IMR-90 (cell line): ENCODE measurements around the gene MCTP1. TPM values are rescaled to one million over a fixed set of nuclear protein-coding genes. Genes with fewer than 3 reads are reported as not detected.

Experiments used
- ATAC-seq: fragments of 200-7000 bp; cut with Tn5 transposase; 2 replicates; pipeline ENCODE4 v1.9.1; 2020; ENCODE audit warnings: low read depth, mild to moderate bottlenecking, moderate library complexity
- BruUV-seq: library from RNA; stranded (reverse); fragments of 400-500 nt; replicated peaks from 2 replicates; lab custom pipeline; 2021; lab: Mats Ljungman, UMichigan
- CTCF ChIA-PET: fragments of 300-600 bp; formaldehyde crosslinking; extraction: SDS; loops from one replicate; lab custom pipeline; 2021; ENCODE audit warnings: antibody characterized with exemption; lab: Yijun Ruan, JAX
- POLR2A ChIA-PET: fragments of 300-600 bp; sonication (Branson Sonifier 250); formaldehyde crosslinking; loops from one replicate; lab custom pipeline; 2022; ENCODE audit warnings: antibody characterized with exemption; ENCODE audit not compliant: unreplicated experiment; lab: Charles Lee
- DNase-seq: peaks from one replicate; pipeline ENCODE4 v3.0.0; 2013
- H2AFZ ChIP-seq: replicated peaks from 2 replicates; pipeline ENCODE3; 2013; ENCODE audit warnings: low read length, mild to moderate bottlenecking; ENCODE audit not compliant: poor library complexity
- H2AK5ac ChIP-seq: 2 replicates; pipeline ENCODE4 v1.6.1; 2013; ENCODE audit warnings: low read depth, low read length, inconsistent platforms
- H2AK9ac ChIP-seq: replicated peaks from 2 replicates; pipeline ENCODE3; 2013; ENCODE audit warnings: mild to moderate bottlenecking, low read depth, low read length, moderate library complexity; ENCODE audit not compliant: poor library complexity
- H2BK120ac ChIP-seq: 2 replicates; pipeline ENCODE4 v1.6.1; 2013; ENCODE audit warnings: low read depth, low read length, inconsistent platforms
- H2BK15ac ChIP-seq: 3 replicates; pipeline ENCODE4 v1.6.1; 2013; ENCODE audit warnings: low read depth, low read length, inconsistent platforms
- H2BK20ac ChIP-seq: 2 replicates; pipeline ENCODE4 v1.6.1; 2013; ENCODE audit warnings: low read depth, mild to moderate bottlenecking, inconsistent platforms, low read length, moderate library complexity
- H2BK5ac ChIP-seq: 2 replicates; pipeline ENCODE4 v1.6.1; 2013; ENCODE audit warnings: mild to moderate bottlenecking, low read depth, low read length, inconsistent platforms; ENCODE audit not compliant: poor library complexity, severe bottlenecking
- H3K14ac ChIP-seq: replicated peaks from 2 replicates; pipeline ENCODE4 v1.6.1; 2013; ENCODE audit warnings: low read depth, low read length, inconsistent platforms
- H3K18ac ChIP-seq: 2 replicates; pipeline ENCODE4 v1.6.1; 2013; ENCODE audit warnings: low read depth, low read length, control low read depth
- H3K23ac ChIP-seq: 2 replicates; pipeline ENCODE4 v1.6.1; 2013; ENCODE audit warnings: low read depth, low read length, inconsistent platforms
- H3K27ac ChIP-seq: 2 replicates; pipeline ENCODE4 v1.5.1; 2013; ENCODE audit warnings: mild to moderate bottlenecking, control low read depth, low read length; ENCODE audit not compliant: insufficient read depth
- H3K27me3 ChIP-seq: 2 replicates; pipeline ENCODE4 v1.6.1; 2013; ENCODE audit warnings: low read length; ENCODE audit not compliant: control insufficient read depth, insufficient read depth
- H3K36me3 ChIP-seq: 2 replicates; pipeline ENCODE4 v1.6.1; 2013; ENCODE audit warnings: low read length, mixed read lengths; ENCODE audit not compliant: control insufficient read depth, insufficient read depth
- H3K4ac ChIP-seq: 2 replicates; pipeline ENCODE4 v1.6.1; 2013; ENCODE audit warnings: low read depth, low read length, inconsistent platforms
- H3K4me1 ChIP-seq: 2 replicates; pipeline ENCODE4 v1.6.1; 2013; ENCODE audit warnings: low read length, mixed read lengths; ENCODE audit not compliant: control insufficient read depth, insufficient read depth
- H3K4me2 ChIP-seq: 2 replicates; pipeline ENCODE4 v1.6.1; 2013; ENCODE audit warnings: low read depth, mild to moderate bottlenecking, control low read depth, low read length, moderate library complexity
- H3K4me3 ChIP-seq: 2 replicates; pipeline ENCODE4 v1.5.1; 2013; ENCODE audit warnings: low read depth, mild to moderate bottlenecking, control low read depth, low read length, moderate library complexity; ENCODE audit not compliant: insufficient read depth
- H3K56ac ChIP-seq: 2 replicates; pipeline ENCODE4 v1.6.1; 2013; ENCODE audit warnings: low read length, inconsistent platforms; ENCODE audit not compliant: insufficient read depth; ENCODE audit errors: extremely low read depth
- H3K79me1 ChIP-seq, 2 experiments: 2 replicates each; pipeline ENCODE4 v1.6.1; 2013; ENCODE audit warnings: low read length in 2 of 2, inconsistent platforms in 1 of 2, low read depth in 1 of 2
- H3K9ac ChIP-seq: 2 replicates; pipeline ENCODE4 v1.6.1; 2013; ENCODE audit warnings: low read depth, low read length, control low read depth
- H3K9me1 ChIP-seq: 2 replicates; pipeline ENCODE4 v1.6.1; 2013; ENCODE audit warnings: low read length, inconsistent platforms; ENCODE audit not compliant: insufficient read depth
- H3K9me3 ChIP-seq: 2 replicates; pipeline ENCODE4 v1.6.1; 2013; ENCODE audit warnings: low read length; ENCODE audit not compliant: control insufficient read depth, insufficient read depth
- H4K20me1 ChIP-seq: 2 replicates; pipeline ENCODE4 v1.6.1; 2013; ENCODE audit warnings: low read length, inconsistent platforms; ENCODE audit not compliant: insufficient read depth
- H4K5ac ChIP-seq: 2 replicates; pipeline ENCODE4 v1.6.1; 2013; ENCODE audit warnings: mild to moderate bottlenecking, low read depth, low read length, control low read depth
- H4K8ac ChIP-seq, 2 experiments: 2 replicates each; pipeline ENCODE4 v1.6.1; 2013; ENCODE audit warnings: low read depth in 2 of 2, low read length in 2 of 2, control low read depth in 1 of 2, inconsistent platforms in 1 of 2
- H4K91ac ChIP-seq: 2 replicates; pipeline ENCODE4 v1.6.1; 2013; ENCODE audit warnings: low read depth, low read length, inconsistent platforms; ENCODE audit not compliant: insufficient read depth
- BHLHE40 ChIP-seq: fragments of 150-350 bp; IDR thresholded peaks from 2 replicates; pipeline ENCODE4 v1.6.1; 2016; ENCODE audit warnings: mild to moderate bottlenecking, low read depth, low read length
- CEBPB ChIP-seq: IDR thresholded peaks from 2 replicates; pipeline ENCODE4 v1.6.1; 2012; ENCODE audit warnings: low read depth, low read length, improper control_type of control experiment
- CHD1 ChIP-seq: IDR thresholded peaks from 2 replicates; pipeline ENCODE4 v1.6.1; 2012; ENCODE audit warnings: low read depth, low read length, improper control_type of control experiment
- MAFK ChIP-seq: IDR thresholded peaks from 2 replicates; pipeline ENCODE4 v1.6.1; 2012; ENCODE audit warnings: low read depth, low read length, improper control_type of control experiment
- MAZ ChIP-seq: IDR thresholded peaks from 2 replicates; pipeline ENCODE4 v1.6.1; 2012; ENCODE audit warnings: low read depth, mild to moderate bottlenecking, low read length, improper control_type of control experiment, moderate library complexity, borderline replicate concordance
- MXI1 ChIP-seq: IDR thresholded peaks from 2 replicates; pipeline ENCODE4 v1.6.1; 2012; ENCODE audit warnings: low read depth, mild to moderate bottlenecking, low read length, moderate library complexity, borderline replicate concordance
- POLR2A ChIP-seq: IDR thresholded peaks from 2 replicates; pipeline ENCODE4 v1.6.1; 2012; ENCODE audit warnings: mild to moderate bottlenecking, low read depth, low read length
- RAD21 ChIP-seq: IDR thresholded peaks from 2 replicates; pipeline ENCODE4 v1.6.1; 2012; ENCODE audit warnings: low read length, improper control_type of control experiment
- RCOR1 ChIP-seq: IDR thresholded peaks from 2 replicates; pipeline ENCODE4 v1.6.1; 2012; ENCODE audit warnings: mild to moderate bottlenecking, low read length, improper control_type of control experiment; ENCODE audit not compliant: insufficient replicate concordance
- RFX5 ChIP-seq: IDR thresholded peaks from 2 replicates; pipeline ENCODE4 v1.8.0; 2012; ENCODE audit warnings: low read depth, mild to moderate bottlenecking, low read length, moderate library complexity
- SMC3 ChIP-seq: fragments of 150-350 bp; IDR thresholded peaks from 2 replicates; pipeline ENCODE4 v1.6.1; 2016; ENCODE audit warnings: low read depth, mild to moderate bottlenecking, antibody characterized with exemption, low read length, moderate library complexity
- WGBS, 2 experiments: methylation state at CpG; one replicate each; pipeline versions ENCODE4 v1.1.5 to v1.1.7; 2013; ENCODE audit warnings: missing lambda C conversion rate in 2 of 2; ENCODE audit not compliant: insufficient read length in 1 of 2; ENCODE audit errors: extremely low coverage in 2 of 2; 5-methylcytosine and 5-hydroxymethylcytosine counted together
- dilution Hi-C: fragments of 300-500 bp; cut with HindIII; formaldehyde crosslinking; loops from one replicate; pipeline ENCODE4 v1.14.3; 2018; ENCODE audit warnings: low sequenced_read_pairs; ENCODE audit not compliant: unreplicated experiment
- in situ Hi-C: fragments of 300-500 bp; cut with MboI; formaldehyde crosslinking; loops from 3 replicates; pipeline ENCODE4 v1.14.3; 2019; ENCODE audit warnings: low sequenced_read_pairs, inconsistent platforms, mixed read lengths
- intact Hi-C: fragments of 100-400 bp; cut with micrococcal nuclease; formaldehyde crosslinking; loops from 2 replicates; pipeline ENCODE4 v1.10.0; 2022
- polyA plus RNA-seq, 3 experiments: library from polyadenylated mRNA; depleted of rRNA; stranded (reverse); fragments of >200 nt; gene quantifications; 2 replicates each; pipeline ENCODE4 v1.2.3, GENCODE V29; 2012; ENCODE audit warnings: low replicate concordance in 1 of 3
- total RNA-seq: library from RNA; depleted of rRNA; stranded (reverse); fragments of >200 nt; gene quantifications from 2 replicates; pipeline ENCODE4 v1.2.3, GENCODE V29; 2012
- TF ChIP-seq, protein P1 (sequence below): fragments of 150-350 bp; IDR thresholded peaks from 2 replicates; pipeline ENCODE4 v1.6.1; 2016; ENCODE audit warnings: low read depth, mild to moderate bottlenecking, low read length, moderate library complexity, borderline replicate concordance
- TF ChIP-seq, protein P2 (sequence below): conservative IDR thresholded peaks from 2 replicates; pipeline ENCODE4 v1.5.1; 2012; ENCODE audit warnings: mild to moderate bottlenecking, low read depth, low read length, improper control_type of control experiment
- TF ChIP-seq, protein P3 (sequence below): fragments of 150-350 bp; IDR thresholded peaks from 2 replicates; pipeline ENCODE4 v1.6.1; 2017; ENCODE audit warnings: mild to moderate bottlenecking, antibody characterized with exemption, low read length, low read depth

Gene MCTP1
- total and polyA plus RNA-seq, 2 of the 4 experiments (the other 2 are of a cell fraction): 0.21 TPM; not detected in 1

DNA sequence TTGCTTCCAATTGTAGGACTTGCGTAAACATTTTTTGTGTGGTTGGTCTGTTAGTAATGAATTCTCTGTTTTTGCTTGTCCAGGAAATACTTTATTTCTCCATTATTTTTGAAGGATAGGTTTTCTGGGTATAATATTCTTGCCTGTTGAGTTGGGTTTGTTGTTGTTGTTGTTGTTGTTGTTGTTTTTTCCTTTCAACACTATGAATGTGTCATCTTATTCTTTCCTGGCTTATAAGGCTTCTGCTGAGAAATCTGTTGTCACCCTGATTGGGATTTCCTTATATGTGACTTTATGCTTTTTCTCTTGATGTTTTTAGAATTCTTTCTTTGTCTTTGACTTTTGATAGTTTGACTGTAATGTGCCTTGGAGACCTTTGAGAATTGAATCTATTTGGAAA is 626.6 kb downstream of the MCTP1 start:
- Histone ChIP-seq H2AK9ac (no peak overlapping the region), H2BK20ac (no peak overlapping the region), H3K14ac (no peak overlapping the region), H2BK15ac (no peak overlapping the region), H2BK120ac (no peak overlapping the region), H3K4me2 (no peak overlapping the region), H3K9me1 (no peaks in the 10 kb centered on the region), H3K23ac (no peak overlapping the region), H4K91ac (no peak overlapping the region), H3K4ac (no peak overlapping the region), H3K4me3 (no peak overlapping the region), H3K79me1 (peaks cover 4 to 8% of the 10 kb centered on the region in 2 experiments; a peak in 1 of 4 replicates), H4K20me1 (no peaks in the 10 kb centered on the region), H2AFZ (no peak overlapping the region), H3K4me1 (no peaks in the 10 kb centered on the region), H3K27me3 (no peaks in the 10 kb centered on the region), H3K18ac (no peak overlapping the region), H3K56ac (no peak overlapping the region), H4K8ac (no peak overlapping the region), H4K5ac (no peak overlapping the region), H3K36me3 (0 out of 2 replicates have a peak, but pooled peaks cover 2% of the 10 kb centered on the region), H3K9me3 (peaks cover 4% of the 10 kb centered on the region; the same call in 1 of the 2 replicates), H2BK5ac (no peak overlapping the region), H3K9ac (no peak overlapping the region), H2AK5ac (no peak overlapping the region), H3K27ac (no peak overlapping the region)
- ChIA-PET CTCF (no interaction called here), POLR2A (no interaction called here)
- DNase-seq: no peak
- BruUV-seq: no TSS peak
- dilution Hi-C loops (no loop called here), in situ Hi-C loops (no loop called here), intact Hi-C loops (no loop called here)
- no CpG with 5 or more reads among the region's 1 CpG for WGBS, 2 experiments
- no peak for ATAC-seq
- TF ChIP-seq SMC3 (no peak), MXI1 (no peak), CHD1 (no peak), RCOR1 (no peak), MAZ (no peak), RFX5 (no peak), RAD21 (no peak), POLR2A (no peak), MAFK (no peak), CEBPB (no peak), BHLHE40 (no peak)
- TF ChIP-seq, protein P1, sequence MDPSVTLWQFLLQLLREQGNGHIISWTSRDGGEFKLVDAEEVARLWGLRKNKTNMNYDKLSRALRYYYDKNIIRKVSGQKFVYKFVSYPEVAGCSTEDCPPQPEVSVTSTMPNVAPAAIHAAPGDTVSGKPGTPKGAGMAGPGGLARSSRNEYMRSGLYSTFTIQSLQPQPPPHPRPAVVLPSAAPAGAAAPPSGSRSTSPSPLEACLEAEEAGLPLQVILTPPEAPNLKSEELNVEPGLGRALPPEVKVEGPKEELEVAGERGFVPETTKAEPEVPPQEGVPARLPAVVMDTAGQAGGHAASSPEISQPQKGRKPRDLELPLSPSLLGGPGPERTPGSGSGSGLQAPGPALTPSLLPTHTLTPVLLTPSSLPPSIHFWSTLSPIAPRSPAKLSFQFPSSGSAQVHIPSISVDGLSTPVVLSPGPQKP: no peak
- TF ChIP-seq, protein P2, sequence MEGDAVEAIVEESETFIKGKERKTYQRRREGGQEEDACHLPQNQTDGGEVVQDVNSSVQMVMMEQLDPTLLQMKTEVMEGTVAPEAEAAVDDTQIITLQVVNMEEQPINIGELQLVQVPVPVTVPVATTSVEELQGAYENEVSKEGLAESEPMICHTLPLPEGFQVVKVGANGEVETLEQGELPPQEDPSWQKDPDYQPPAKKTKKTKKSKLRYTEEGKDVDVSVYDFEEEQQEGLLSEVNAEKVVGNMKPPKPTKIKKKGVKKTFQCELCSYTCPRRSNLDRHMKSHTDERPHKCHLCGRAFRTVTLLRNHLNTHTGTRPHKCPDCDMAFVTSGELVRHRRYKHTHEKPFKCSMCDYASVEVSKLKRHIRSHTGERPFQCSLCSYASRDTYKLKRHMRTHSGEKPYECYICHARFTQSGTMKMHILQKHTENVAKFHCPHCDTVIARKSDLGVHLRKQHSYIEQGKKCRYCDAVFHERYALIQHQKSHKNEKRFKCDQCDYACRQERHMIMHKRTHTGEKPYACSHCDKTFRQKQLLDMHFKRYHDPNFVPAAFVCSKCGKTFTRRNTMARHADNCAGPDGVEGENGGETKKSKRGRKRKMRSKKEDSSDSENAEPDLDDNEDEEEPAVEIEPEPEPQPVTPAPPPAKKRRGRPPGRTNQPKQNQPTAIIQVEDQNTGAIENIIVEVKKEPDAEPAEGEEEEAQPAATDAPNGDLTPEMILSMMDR: no peak
- TF ChIP-seq, protein P3, sequence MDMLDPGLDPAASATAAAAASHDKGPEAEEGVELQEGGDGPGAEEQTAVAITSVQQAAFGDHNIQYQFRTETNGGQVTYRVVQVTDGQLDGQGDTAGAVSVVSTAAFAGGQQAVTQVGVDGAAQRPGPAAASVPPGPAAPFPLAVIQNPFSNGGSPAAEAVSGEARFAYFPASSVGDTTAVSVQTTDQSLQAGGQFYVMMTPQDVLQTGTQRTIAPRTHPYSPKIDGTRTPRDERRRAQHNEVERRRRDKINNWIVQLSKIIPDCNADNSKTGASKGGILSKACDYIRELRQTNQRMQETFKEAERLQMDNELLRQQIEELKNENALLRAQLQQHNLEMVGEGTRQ: no peak
